K562 (cell line): ENCODE results near the gene SEZ6L. TPM values are rescaled to one million over a fixed set of nuclear protein-coding genes. Genes with fewer than 3 reads are reported as not detected.

Experiments
- ATAC-seq: fragments of 200-7000 bp; cut with Tn5 transposase; 3 replicates; pipeline ENCODE4 v1.9.1; 2020; ENCODE audit warnings: moderate library complexity
- BruUV-seq: library from RNA; stranded (reverse); fragments of 400-500 nt; replicated peaks from 2 replicates; lab custom pipeline; 2021; lab: Mats Ljungman, UMichigan
- CTCF ChIA-PET: fragments of 300-600 bp; formaldehyde crosslinking; extraction: SDS; loops from one replicate; lab custom pipeline; 2021; ENCODE audit warnings: low intra/inter-chr PET ratio; lab: Yijun Ruan, JAX
- POLR2A ChIA-PET: fragments of 300-600, 350-650 bp; sonication (Branson Sonifier 250); formaldehyde crosslinking; extraction: SDS; loops from one replicate; lab custom pipeline; 2021; ENCODE audit warnings: antibody characterized with exemption, inconsistent platforms; lab: Yijun Ruan, JAX
- DNase-seq, 4 experiments: peaks; one replicate each; pipeline versions ENCODE4 v3.0.0 to v3.0.0-alpha.2; 2011 to 2018; ENCODE audit warnings: low spot score in 3 of 4, mixed read lengths in 3 of 4; ENCODE audit errors: extremely low read depth in 1 of 4
- FAIRE-seq: peaks from 2 replicates; lab custom pipeline; 2011; peaks lifted over from hg19 to GRCh38; lab: Jason Lieb, UNC
- H2AFZ ChIP-seq: 2 replicates; pipeline ENCODE4 v1.6.0; 2011; ENCODE audit warnings: low read depth, low read length, control low read depth, inconsistent platforms
- H3K27ac ChIP-seq: fragments of 200-600 bp; 3 replicates; pipeline ENCODE4 v1.8.0; 2011; ENCODE audit warnings: low read depth, mild to moderate bottlenecking, control low read depth, inconsistent platforms, low read length, moderate library complexity, mixed read lengths; ENCODE audit errors: extremely low read depth
- H3K27me3 ChIP-seq, 2 experiments: fragments of 300-600 bp in 1 of 2; 2 replicates in 1 of 2; 3 replicates in 1 of 2; pipeline versions ENCODE4 v1.6.0 to v1.8.0; 2011; ENCODE audit warnings: inconsistent platforms in 2 of 2, low read length in 2 of 2, mild to moderate bottlenecking in 1 of 2, mixed read lengths in 1 of 2, moderate library complexity in 1 of 2; ENCODE audit not compliant: control insufficient read depth in 2 of 2, insufficient read depth in 2 of 2
- H3K36me3 ChIP-seq: fragments of 300-600 bp; 3 replicates; pipeline ENCODE4 v1.8.0; 2011; ENCODE audit warnings: mild to moderate bottlenecking, low read length, inconsistent platforms; ENCODE audit not compliant: control insufficient read depth, insufficient read depth
- H3K4me1 ChIP-seq, 2 experiments: fragments of 200-600 bp in 1 of 2; replicated peaks in 1 of 2; 2 replicates in 1 of 2; 3 replicates in 1 of 2; pipeline versions ENCODE4 v1.5.1 to v1.8.0; 2011; ENCODE audit warnings: inconsistent platforms in 2 of 2, low read length in 2 of 2, mild to moderate bottlenecking in 1 of 2, mixed read lengths in 1 of 2, moderate library complexity in 1 of 2; ENCODE audit not compliant: control insufficient read depth in 2 of 2, insufficient read depth in 2 of 2
- H3K4me2 ChIP-seq: 2 replicates; pipeline ENCODE4 v1.6.1; 2011; ENCODE audit warnings: low read length, control low read depth, inconsistent platforms, mixed read lengths; ENCODE audit not compliant: insufficient read depth
- H3K4me3 ChIP-seq: fragments of 200-600 bp; sonication (generic), shearing (Covaris generic); 2 replicates; pipeline ENCODE4 v1.5.1; 2016; ENCODE audit warnings: control low read depth, inconsistent platforms
- H3K79me2 ChIP-seq: fragments of 200-600 bp; 3 replicates; pipeline ENCODE4 v1.8.0; 2011; ENCODE audit warnings: low read length, inconsistent platforms; ENCODE audit not compliant: control insufficient read depth, insufficient read depth
- H3K9ac ChIP-seq, 2 experiments: 2 replicates each; pipeline versions ENCODE4 v1.6.0 to v1.6.1; 2011; ENCODE audit warnings: low read depth in 2 of 2, low read length in 2 of 2, control low read depth in 1 of 2, inconsistent platforms in 1 of 2, mild to moderate bottlenecking in 1 of 2, mixed read lengths in 1 of 2; ENCODE audit not compliant: insufficient read depth in 1 of 2
- H3K9me1 ChIP-seq: one replicate; pipeline ENCODE4 v1.6.0; 2011; ENCODE audit warnings: inconsistent platforms, mild to moderate bottlenecking, low read length, moderate library complexity; ENCODE audit not compliant: control insufficient read depth, insufficient read depth
- H3K9me3 ChIP-seq: replicated peaks from 2 replicates; pipeline ENCODE4 v1.5.1; 2011; ENCODE audit warnings: low read depth, low read length, inconsistent platforms; ENCODE audit not compliant: control insufficient read depth, insufficient read depth
- H4K20me1 ChIP-seq: replicated peaks from 2 replicates; pipeline ENCODE4 v1.6.1; 2011; ENCODE audit warnings: low read length, inconsistent platforms, mixed read lengths; ENCODE audit not compliant: control insufficient read depth, insufficient read depth
- ARID1B ChIP-seq: fragments of 450-650 bp; IDR thresholded peaks from 2 replicates; pipeline ENCODE4 v1.6.1; 2016; ENCODE audit warnings: antibody characterized with exemption, mild to moderate bottlenecking, inconsistent platforms
- FOXK2 ChIP-seq, 2 experiments: fragments of 450-650 bp; IDR thresholded peaks in 1 of 2; conservative IDR thresholded peaks in 1 of 2; 2 replicates each; pipeline ENCODE4 v1.6.1; 2016; ENCODE audit warnings: low read depth in 2 of 2, mild to moderate bottlenecking in 1 of 2
- GATAD2B ChIP-seq: fragments of 450-650 bp; IDR thresholded peaks from 2 replicates; pipeline ENCODE4 v1.6.1; 2017; ENCODE audit warnings: mild to moderate bottlenecking, borderline replicate concordance
- JUNB ChIP-seq: fragments of 450-650 bp; formaldehyde crosslinking; conservative IDR thresholded peaks from 2 replicates; pipeline ENCODE4 v1.4.0; 2020; ENCODE audit warnings: mild to moderate bottlenecking
- MECOM ChIP-seq: fragments of 250-450 bp; sonication (Bioruptor Pico); IDR thresholded peaks from 2 replicates; pipeline ENCODE4 v1.8.0; 2022; ENCODE audit warnings: inconsistent platforms
- MEF2D ChIP-seq: conservative IDR thresholded peaks from 2 replicates; pipeline ENCODE4 v1.6.1; 2016; ENCODE audit warnings: low read depth, missing genetic modification characterization, missing compliant biosample characterization
- PPARD ChIP-seq: fragments of 250-450 bp; sonication (Bioruptor Pico); IDR thresholded peaks from 2 replicates; pipeline ENCODE4 v1.8.0; 2022; ENCODE audit warnings: inconsistent platforms, mild to moderate bottlenecking, moderate library complexity
- SREBF1 ChIP-seq: fragments of 150-350 bp; IDR thresholded peaks from 2 replicates; pipeline ENCODE4 v1.6.1; 2014; ENCODE audit warnings: antibody characterized with exemption, low read depth, low read length, borderline replicate concordance
- ZBED1 ChIP-seq: IDR thresholded peaks from 2 replicates; pipeline ENCODE4 v1.6.1; 2014
- ZC3H8 ChIP-seq: fragments of 450-650 bp; IDR thresholded peaks from 2 replicates; pipeline ENCODE4 v1.6.1; 2017
- ZNF124 ChIP-seq: sonication (generic); formaldehyde crosslinking; IDR thresholded peaks from 2 replicates; pipeline ENCODE4 v1.8.1; 2022; ENCODE audit warnings: missing genetic modification reagents
- ZNF224 ChIP-seq: sonication (generic); formaldehyde crosslinking; IDR thresholded peaks from 2 replicates; pipeline ENCODE4 v1.8.0; 2022; ENCODE audit warnings: mild to moderate bottlenecking, missing genetic modification reagents
- ZNF263 ChIP-seq: sonication (generic); formaldehyde crosslinking; IDR thresholded peaks from 2 replicates; pipeline ENCODE4 v1.8.0; 2022; ENCODE audit warnings: mild to moderate bottlenecking, missing genetic modification reagents, borderline replicate concordance
- ZNF668 ChIP-seq: fragments of 250-450 bp; sonication (Bioruptor Pico); IDR thresholded peaks from 2 replicates; pipeline ENCODE4 v1.8.0; 2022; ENCODE audit warnings: mild to moderate bottlenecking, inconsistent platforms
- WGBS: fragments of 100-300 bp; shearing (Covaris generic); methylation state at CpG from one replicate; pipeline ENCODE4 v1.1.6; 2016; ENCODE audit warnings: low coverage, mixed read lengths; ENCODE audit not compliant: insufficient coverage; ENCODE audit errors: missing lambda C conversion rate; 5-methylcytosine and 5-hydroxymethylcytosine counted together
- in situ Hi-C: fragments of 300-500 bp; cut with MboI; formaldehyde crosslinking; loops from 4 replicates; pipeline ENCODE4 v1.15.0; 2018; ENCODE audit warnings: inconsistent platforms, mixed read lengths
- intact Hi-C: fragments of 100-400 bp; cut with micrococcal nuclease; formaldehyde crosslinking; loops from 2 replicates; pipeline ENCODE4 v1.14.2; 2022
- polyA plus RNA-seq, 8 experiments: library from polyadenylated mRNA; depleted of rRNA in 4 of 8; stranded (reverse) in 5 of 8; unstranded in 3 of 8; fragments of >200 nt; fragmentation: Nextera tagmentation in 2 of 8; fragmentation: Illumina TruSeq in 1 of 8; extraction: Ambion mirVana in 2 of 8; extraction: Trizol in 1 of 8; gene quantifications; 2 replicates each; pipeline versions ENCODE4 v1.2.1 to v1.2.3, GENCODE V29; 2011 to 2014; ENCODE audit warnings: inconsistent platforms in 1 of 8, missing spikeins in 1 of 8
- total RNA-seq, 7 experiments: library from RNA; depleted of rRNA in 6 of 7; stranded (reverse); fragments of >200 nt in 6 of 7; fragmentation: Illumina TruSeq in 2 of 7; extraction: Trizol in 2 of 7; gene quantifications; 2 replicates each; pipeline versions ENCODE4 v1.2.1 to v1.2.3, GENCODE V29; 2011 to 2021; ENCODE audit warnings: low replicate concordance in 1 of 7

SEZ6L gene
- total and polyA plus RNA-seq, 9 of the 15 experiments (the other 6 are each of a cell fraction or from before 2014, with no cell fraction given) = not detected

- TF ChIP-seq FOXK2 (conservative IDR thresholded peaks at IDR 0.05 in 1 of 2, IDR thresholded peaks at IDR 0.05 in 1 of 2; ENCODE audit: low read depth in 2 of 2) = no peak
- TF ChIP-seq JUNB (CRISPR knock-in tag) = no peak
These were observed 33.1 kb downstream of the SEZ6L start (continued) for GRCh38 chr22:26202280-26202924.

GRCh38 chr22:26205494-26205893 is 36.2 kb downstream of the SEZ6L start:
- Histone ChIP-seq H3K9me1 (no peaks in the 10 kb centered on the region), H3K36me3 (no peaks in the 10 kb centered on the region), H3K9ac (no peak overlapping the region), H3K4me1 (no peaks in the 10 kb centered on the region), H3K9me3 (no peaks in the 10 kb centered on the region), H3K27me3 (no peaks in the 10 kb centered on the region; a peak in 1 of 5 replicates), H4K20me1 (no peaks in the 10 kb centered on the region), H2AFZ (no peak overlapping the region), H3K79me2 (no peaks in the 10 kb centered on the region), H3K4me3 (no peak overlapping the region), H3K27ac (no peak overlapping the region), H3K4me2 (no peak overlapping the region)
- ATAC-seq = no peak
- no peak for FAIRE-seq
- intact Hi-C loops = no loop called here
- no TSS peak for BruUV-seq
- TF ChIP-seq MECOM (CRISPR knock-in tag) (no peak), MEF2D (tag) (no peak), ARID1B (no peak), SREBF1 (no peak), ZBED1 (no peak), PPARD (CRISPR knock-in tag) (no peak), ZNF124 (CRISPR knock-in tag) (no peak), ZNF263 (CRISPR knock-in tag) (no peak), GATAD2B (no peak), ZNF224 (CRISPR knock-in tag) (no peak), ZC3H8 (no peak), ZNF668 (CRISPR knock-in tag) (no peak)
- in situ Hi-C loops = no loop called here
- no peak for DNase-seq
- ChIA-PET CTCF (no interaction called here), POLR2A (no interaction called here)
- 0% methylated on average over 3 of the region's 4 CpGs for WGBS
